Lower lobe of right lung (tissue), 2 donors: ENCODE measurements around the gene GPR68. TPM values are rescaled to one million over a fixed set of nuclear protein-coding genes. Genes with fewer than 3 reads are reported as not detected.
A peak's percentile ranks its signal among the peaks of the same experiment; 100 is the strongest.
"Not testable (repeated sequence)": the region's sequence is repeated elsewhere in the genome, so short reads cannot be mapped to it uniquely, and the experiment has no call there.

ENCODE experiments used
- ATAC-seq, 2 donors: fragments of 200-7000 bp; cut with Tn5 transposase; one replicate each; pipeline ENCODE4 v1.9.1; 2020 to 2022; ENCODE audit warnings: mild to moderate bottlenecking in 2 of 2, moderate library complexity in 2 of 2
- DNase-seq: peaks from one replicate; pipeline ENCODE4 v3.0.0-alpha.2; 2020
- H3K27ac ChIP-seq: fragments of 200-600 bp; one replicate; pipeline ENCODE4 v1.8.0; 2022
- H3K27me3 ChIP-seq: fragments of 200-600 bp; one replicate; pipeline ENCODE4 v1.8.0; 2022; ENCODE audit warnings: low read depth
- H3K36me3 ChIP-seq: fragments of 200-600 bp; one replicate; pipeline ENCODE4 v1.8.0; 2022; ENCODE audit warnings: mild to moderate bottlenecking
- H3K4me1 ChIP-seq: fragments of 200-600 bp; one replicate; pipeline ENCODE4 v1.8.0; 2022
- H3K4me3 ChIP-seq: fragments of 200-600 bp; one replicate; pipeline ENCODE4 v1.8.0; 2022; ENCODE audit warnings: mild to moderate bottlenecking
- H3K9me3 ChIP-seq: fragments of 200-600 bp; one replicate; pipeline ENCODE4 v1.8.0; 2022
- CTCF ChIP-seq: fragments of 200-600 bp; IDR thresholded peaks from one replicate; pipeline ENCODE4 v1.8.0; 2022; ENCODE audit warnings: antibody characterized with exemption, mild to moderate bottlenecking
- intact Hi-C: fragments of 100-400 bp; cut with DNase I; formaldehyde crosslinking; loops from one replicate; pipeline ENCODE4 v1.11.0; 2022
- total RNA-seq: library from RNA; stranded (reverse); fragmentation: NEBNext Ultra II Directional; extraction: Animal tissue kit (Norgen Biotek cat#: 25700); gene quantifications from one replicate; pipeline ENCODE4 v1.2.1, GENCODE V29; 2021
- donor health status: DM: no; HTN: yes; CAD: no; lungs with severe emphysema.

The GPR68 gene
- total RNA-seq, 1 donor from 2014 or later = 3.4 TPM

GRCh38 chr14:91202234-91202974 lies 42.1 kb downstream of the GPR68 start:
- Histone ChIP-seq H3K4me1 (peaks cover 26% of the 10 kb centered on the region), H3K36me3 (peaks cover 95% of the 10 kb centered on the region), H3K9me3 (no peaks in the 10 kb centered on the region), H3K27me3 (no peaks in the 10 kb centered on the region), H3K4me3 (no peak overlapping the region), H3K27ac (peak overlapping the region; percentile 77)
- intact Hi-C loops = no loop called here
- TF ChIP-seq CTCF = no peak
- DNase-seq (peak; percentile 66), ATAC-seq (peak; percentile 68 to 86)

- ATAC-seq, H3K4me3 ChIP-seq, H3K27ac ChIP-seq, H3K27me3 ChIP-seq, intact Hi-C loops, H3K9me3 ChIP-seq, DNase-seq: not testable (repeated sequence)
- Histone ChIP-seq H3K4me1 (peaks cover 20% of the 10 kb centered on the region), H3K36me3 (peaks cover 95% of the 10 kb centered on the region)
Observed at GRCh38 chr14:91200802-91201201, 43.7 kb downstream of the GPR68 start.

- TF ChIP-seq CTCF = no peak
- Histone ChIP-seq H3K36me3 (peaks cover 85% of the 10 kb centered on the region), H3K4me1 (peaks cover 17% of the 10 kb centered on the region), H3K27ac (no peak overlapping the region), H3K4me3 (no peak overlapping the region), H3K9me3 (no peaks in the 10 kb centered on the region), H3K27me3 (no peaks in the 10 kb centered on the region)
- no peak for ATAC-seq
- intact Hi-C loops = no loop called here
- DNase-seq = no peak
Observed at GRCh38 chr14:91197631-91198030, 46.9 kb downstream of the GPR68 start.

GRCh38 chr14:91195881-91196280 lies 48.6 kb downstream of the GPR68 start:
- no peak overlapping the region for H3K27ac ChIP-seq
- no peak for ATAC-seq

GRCh38 chr14:91193069-91193468 lies 51.4 kb downstream of the GPR68 start:
- Histone ChIP-seq H3K36me3 (peaks cover 88% of the 10 kb centered on the region), H3K4me1 (no peaks in the 10 kb centered on the region), H3K27me3 (no peaks in the 10 kb centered on the region), H3K27ac (no peak overlapping the region), H3K4me3 (no peak overlapping the region), H3K9me3 (no peaks in the 10 kb centered on the region)
- intact Hi-C loops = no loop called here
- ATAC-seq (no peak), DNase-seq (no peak)
- no peak for TF ChIP-seq CTCF

More at GRCh38 chr14:91195881-91196280, 48.6 kb downstream of the GPR68 start:
- H3K36me3 ChIP-seq = peaks cover 87% of the 10 kb centered on the region
- H3K27me3 ChIP-seq = no peaks in the 10 kb centered on the region
- no peak for DNase-seq
- H3K4me1 ChIP-seq = no peaks in the 10 kb centered on the region
- no peak overlapping the region for H3K4me3 ChIP-seq
- TF ChIP-seq CTCF = no peak
- H3K9me3 ChIP-seq = no peaks in the 10 kb centered on the region
- intact Hi-C loops = no loop called here

- no peak overlapping the region for H3K27ac ChIP-seq
- no peaks in the 10 kb centered on the region for H3K4me1 ChIP-seq
- H3K27me3 ChIP-seq = no peaks in the 10 kb centered on the region
- intact Hi-C loops = no loop called here
- no peak for TF ChIP-seq CTCF
- no peaks in the 10 kb centered on the region for H3K9me3 ChIP-seq
- ATAC-seq (no peak), DNase-seq (no peak)
- no peak overlapping the region for H3K4me3 ChIP-seq
- H3K36me3 ChIP-seq = peaks cover 88% of the 10 kb centered on the region
Observed at GRCh38 chr14:91190853-91191252, 53.7 kb downstream of the GPR68 start.
